GM18517 (cell line): Measurements from ENCODE around the gene KCNA2.
A peak's percentile ranks its signal among the peaks of the same experiment; 100 is the strongest.

Source experiments
- ATAC-seq: cut with Tn5 transposase; IDR thresholded peaks from one replicate; pipeline ENCODE4 v1.9.1; 2021; ENCODE audit warnings: mild to moderate bottlenecking, moderate library complexity; ENCODE audit not compliant: unreplicated experiment

The KCNA2 gene

DNA sequence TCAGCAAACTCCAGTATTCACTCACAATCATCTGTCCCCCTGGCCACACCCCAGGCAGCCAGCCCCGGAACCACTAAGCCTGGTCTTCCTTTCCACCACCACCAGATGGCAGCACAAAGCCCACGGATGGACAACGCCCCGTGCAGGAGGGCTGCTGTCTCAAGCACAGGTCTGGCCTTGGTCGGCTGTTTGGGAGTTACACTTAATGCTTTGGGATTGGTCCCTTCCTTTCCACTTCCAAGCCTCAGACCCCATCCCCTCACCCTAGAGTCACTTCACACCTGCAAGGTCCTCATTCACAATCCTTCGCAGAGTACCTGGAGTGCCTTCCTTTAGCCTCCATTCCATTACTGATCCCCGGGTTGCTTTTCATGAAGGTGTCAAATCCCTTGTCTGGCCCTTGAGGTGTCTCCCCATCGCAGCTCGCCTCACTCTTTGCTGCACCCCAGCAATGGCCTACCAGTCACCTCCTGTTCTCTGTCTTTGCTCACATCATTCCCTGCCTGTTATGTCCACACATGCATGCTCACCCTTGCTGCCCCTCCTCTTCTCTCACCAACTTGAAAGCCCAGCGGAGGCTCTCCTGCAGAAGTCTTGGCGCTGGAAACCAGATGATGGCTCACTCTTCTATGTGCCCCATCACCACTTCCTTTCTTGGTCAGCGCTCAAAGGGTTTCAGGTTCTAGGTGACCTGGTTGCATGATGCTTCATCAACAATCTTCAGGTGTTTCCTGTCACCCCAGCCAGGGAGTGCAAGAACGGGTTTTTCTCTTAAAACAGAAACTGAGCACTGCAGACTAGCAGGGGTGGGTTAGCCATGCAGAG, 24.9 kb upstream of the KCNA2 start:
- ATAC-seq, result peak; percentile 49

DNA sequence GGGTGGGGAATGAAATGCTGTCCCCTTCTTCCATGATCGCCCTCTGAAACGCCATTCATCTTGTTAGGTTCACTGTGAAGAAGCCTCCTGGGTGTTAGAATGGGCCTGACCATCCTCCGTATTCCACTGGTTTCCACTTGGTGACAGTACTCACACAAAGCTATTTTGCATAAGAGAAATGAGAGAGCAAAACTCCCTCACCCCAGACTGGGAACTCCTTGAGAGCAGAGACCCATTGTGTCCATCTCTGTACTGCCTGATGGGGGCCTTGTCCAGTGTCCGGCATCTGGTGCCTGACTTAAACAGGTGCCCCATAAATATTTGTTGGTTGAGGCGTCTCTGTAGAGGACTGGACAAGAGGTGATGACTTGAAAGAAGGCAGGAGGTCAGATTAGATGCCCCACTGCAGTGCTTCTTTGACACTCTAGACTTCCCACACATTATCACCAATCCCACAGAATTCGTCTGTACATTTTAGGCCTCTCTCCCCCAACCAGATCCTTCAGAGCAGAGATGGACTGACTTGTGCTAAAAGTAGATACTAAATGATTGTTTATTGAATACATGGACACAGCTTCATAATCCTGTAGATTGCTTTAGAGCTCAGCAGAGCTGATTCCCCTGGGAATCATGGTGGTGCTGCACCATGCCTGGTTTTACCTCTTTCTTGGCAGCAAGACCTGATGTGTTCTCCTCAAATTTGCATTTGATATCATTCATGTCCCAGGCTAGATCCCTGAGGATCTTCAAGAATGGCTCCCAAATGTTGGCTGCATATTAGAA, 22.4 kb upstream of the KCNA2 start:
- ATAC-seq, result no peak

DNA sequence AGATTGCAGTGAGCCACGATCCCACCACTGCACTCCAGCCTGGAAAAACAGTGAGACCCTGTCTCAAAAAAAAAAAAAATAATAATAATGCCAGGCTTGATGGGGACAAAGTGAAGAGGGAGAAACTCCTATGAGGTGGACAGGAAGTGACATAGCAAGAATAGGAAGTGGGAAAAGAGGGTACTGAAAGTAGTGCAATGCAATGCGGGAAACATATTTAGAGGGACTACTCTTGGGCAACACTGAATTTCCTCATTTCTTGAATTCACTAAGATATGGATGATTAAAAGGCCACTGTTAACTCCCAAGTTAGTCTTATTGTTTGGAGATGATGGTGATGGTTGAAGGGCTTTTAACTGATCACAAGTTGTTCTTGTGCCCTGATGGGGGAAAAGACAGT, 21.6 kb upstream of the KCNA2 start:
- ATAC-seq, result no peak

DNA sequence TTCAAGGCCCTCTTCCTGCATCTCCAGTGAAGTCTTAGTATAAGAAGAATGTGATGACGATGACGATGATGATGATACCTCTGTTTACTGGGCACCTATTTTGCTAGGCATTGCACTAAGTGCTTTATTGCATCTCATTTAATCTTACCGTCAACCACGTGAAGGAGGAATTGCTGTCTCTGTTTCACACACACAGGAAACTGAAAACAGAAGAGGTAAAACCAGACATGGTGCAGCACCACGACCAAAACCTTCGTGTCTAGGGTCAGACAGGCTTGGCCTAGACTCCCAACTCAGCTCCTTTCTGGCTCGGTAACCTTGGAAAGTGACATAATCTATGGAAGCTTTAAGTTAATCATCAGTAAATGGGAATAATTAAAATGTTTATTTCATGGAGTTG, 20.7 kb upstream of the KCNA2 start:
- no peak for ATAC-seq

DNA sequence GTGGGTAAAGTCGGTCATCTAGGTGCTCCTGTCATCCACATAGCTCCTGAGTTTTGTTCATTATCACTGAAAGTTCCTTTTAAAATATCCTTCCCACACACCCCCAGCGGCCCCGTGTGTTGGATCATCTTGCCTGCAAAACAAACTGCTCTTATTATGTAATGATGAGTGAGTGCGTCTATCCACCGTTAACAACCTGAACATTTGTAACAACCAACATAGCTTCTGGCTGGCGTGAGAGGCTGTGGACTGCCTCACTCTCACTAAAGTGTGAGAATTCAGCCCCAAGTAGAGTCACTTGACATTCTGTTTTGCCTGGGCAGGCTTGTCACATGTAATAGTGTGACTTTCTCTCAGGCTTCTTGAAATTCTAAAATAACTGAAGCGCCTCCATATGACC, 14.5 kb upstream of the KCNA2 start:
- ATAC-seq, result no peak

DNA sequence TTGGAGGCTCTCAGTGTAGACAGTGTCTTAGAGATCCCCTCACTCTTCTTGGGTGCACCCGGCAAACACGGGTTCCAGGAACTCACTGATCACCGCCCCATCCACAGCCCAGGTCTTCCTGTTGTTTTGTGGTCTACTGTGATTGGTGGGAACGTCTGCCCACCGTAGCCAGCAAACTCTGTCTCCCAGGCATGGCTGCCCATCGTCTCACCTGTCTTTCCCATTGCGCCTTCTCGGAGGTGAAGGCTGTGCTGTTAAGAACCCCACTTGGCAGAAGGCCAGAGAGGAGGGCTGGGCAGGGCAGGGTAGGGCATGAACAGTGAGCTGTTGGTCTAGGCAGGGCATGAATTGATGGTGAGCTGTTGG, 14.1 kb upstream of the KCNA2 start:
- ATAC-seq, result no peak

DNA sequence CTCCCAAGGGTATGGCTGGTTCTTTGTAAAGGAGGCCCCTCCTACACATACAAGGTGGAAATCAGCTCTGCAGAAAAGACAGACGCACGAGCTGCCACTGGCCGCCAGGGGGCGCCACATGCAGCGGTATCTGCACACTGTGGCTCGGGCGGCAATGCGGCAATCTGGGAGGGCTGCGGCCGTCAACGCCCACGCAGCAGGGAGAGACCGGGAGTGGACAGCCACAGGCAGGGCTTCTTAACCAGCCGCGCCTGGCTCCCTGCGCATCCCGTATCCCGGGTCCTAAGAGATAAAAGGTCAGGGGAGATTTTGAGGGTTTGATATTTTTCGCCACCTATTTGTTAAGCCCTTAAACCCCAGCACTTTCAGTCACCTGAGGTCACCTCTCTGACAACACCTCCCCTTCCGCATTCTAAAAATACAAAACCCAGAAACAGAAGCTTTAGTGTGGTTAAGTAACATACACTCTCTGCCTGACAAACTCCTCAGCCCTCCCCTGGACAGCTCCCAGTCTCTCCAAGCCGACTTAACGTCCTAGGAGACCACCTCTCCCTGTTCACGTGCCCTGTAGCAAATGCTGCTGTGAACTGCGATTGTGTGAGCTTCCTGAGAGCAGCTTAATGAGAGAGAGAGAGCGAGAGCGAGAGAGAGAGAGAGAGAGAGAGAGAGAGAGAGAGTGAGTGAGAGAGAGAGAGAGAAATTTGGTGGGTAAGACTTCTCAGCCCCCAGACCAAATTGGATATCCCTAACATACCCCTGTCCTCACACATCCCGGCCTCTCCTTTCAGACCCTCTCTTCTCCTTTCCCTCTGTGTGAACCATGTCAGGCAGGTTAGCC, 13.5 kb upstream of the KCNA2 start:
- ATAC-seq, result peak; percentile 69

DNA sequence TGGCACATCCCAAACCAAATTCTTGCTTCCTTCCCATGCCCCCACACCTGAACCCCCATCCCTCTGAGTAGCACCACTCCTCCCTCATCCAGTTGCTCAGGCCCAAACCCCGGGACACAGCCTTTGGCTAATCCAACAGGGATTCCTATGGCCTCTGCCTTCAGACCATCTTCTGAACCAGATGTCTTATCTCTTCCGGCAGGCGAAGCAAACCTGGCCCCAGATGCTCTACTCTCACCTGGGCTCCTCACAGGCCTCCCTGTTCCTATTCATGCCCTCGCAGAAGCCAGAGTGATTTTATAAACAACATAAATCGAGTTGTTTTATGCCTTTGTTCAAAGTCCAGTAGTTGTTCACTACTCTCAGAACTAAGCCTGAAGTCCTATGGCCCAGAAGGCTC, 12.5 kb upstream of the KCNA2 start:
- ATAC-seq, result no peak

GRCh38 chr1:110617589-110617988, 11.4 kb upstream of the KCNA2 start:
- ATAC-seq, result no peak

DNA sequence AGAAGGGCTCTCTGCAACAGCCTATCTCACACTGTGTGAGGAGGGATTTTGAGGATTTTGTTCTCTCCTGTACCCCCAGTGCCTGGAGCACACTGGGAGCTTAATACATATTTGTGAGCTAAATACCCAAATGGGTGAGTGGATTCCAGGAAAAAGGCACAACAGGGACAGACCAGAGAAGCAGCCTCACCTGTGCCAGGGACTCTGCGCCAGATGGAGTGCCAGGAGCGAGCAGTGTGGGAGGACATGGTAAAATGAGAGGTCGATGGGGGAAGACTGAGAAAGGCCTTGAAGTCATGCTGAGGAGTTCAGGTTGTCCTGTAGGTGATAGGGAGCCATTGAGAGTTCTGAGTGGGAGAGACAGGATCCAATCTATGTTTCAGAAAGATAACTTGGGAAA, 11.0 kb upstream of the KCNA2 start:
- no peak for ATAC-seq

GRCh38 chr1:110616587-110616986, 10.4 kb upstream of the KCNA2 start:
- ATAC-seq, result no peak

GRCh38 chr1:110615548-110616130, 9.5 kb upstream of the KCNA2 start:
- ATAC-seq, result no peak

DNA sequence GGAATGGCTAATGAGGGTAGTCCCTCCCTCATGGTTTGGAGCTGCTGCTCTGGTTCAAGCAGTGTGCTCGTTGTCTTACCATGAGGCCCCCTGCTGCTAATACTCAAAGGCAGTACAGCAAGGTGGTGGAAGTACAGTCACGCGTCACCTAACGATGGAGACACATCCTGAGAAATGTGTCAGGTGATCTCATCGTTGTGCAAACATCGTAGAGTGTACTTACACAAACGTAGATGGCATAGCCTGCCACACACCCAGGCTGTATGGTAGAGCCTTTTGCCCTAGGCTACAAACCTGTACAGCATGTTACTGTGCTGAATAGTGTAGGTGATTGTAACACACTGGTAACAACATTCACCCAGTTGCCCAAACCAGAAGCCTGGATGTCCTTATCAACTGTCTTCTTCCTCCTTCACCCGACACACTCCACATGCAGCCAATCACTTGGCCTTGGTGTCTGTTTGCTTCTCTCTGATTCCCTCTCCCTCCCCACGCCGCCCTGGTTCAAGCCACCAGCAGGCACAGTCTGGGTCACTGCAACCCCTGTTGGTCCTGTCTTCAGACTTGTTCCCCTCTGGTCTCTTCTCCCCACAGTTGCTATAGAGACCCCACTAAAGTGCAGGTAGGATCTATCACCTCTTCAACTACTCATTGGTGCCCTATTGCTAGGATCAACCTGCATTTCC, 6.0 kb upstream of the KCNA2 start:
- no peak for ATAC-seq

- ATAC-seq, result no peak
These were observed 4.6 kb upstream of the KCNA2 start for GRCh38 chr1:110610696-110611286.

DNA sequence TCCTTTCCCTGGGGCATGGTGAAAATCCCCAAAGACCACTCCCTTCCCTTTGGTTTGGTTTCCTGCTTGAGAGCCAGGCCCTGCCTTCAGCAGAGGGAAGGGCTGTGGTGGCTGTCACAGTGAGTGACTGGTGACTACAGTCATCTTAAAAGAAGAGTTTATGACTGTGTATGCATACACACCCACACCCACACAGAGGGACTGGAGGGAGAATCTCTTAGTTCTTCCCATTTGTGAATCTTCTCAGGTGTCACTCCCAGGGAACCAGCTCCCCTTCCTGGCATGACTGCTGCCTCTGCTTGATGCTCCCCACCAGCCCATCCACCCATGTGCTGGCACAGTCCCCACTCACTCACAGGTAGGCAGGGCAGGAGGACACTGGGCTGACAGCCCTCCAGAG, 3.9 kb upstream of the KCNA2 start:
- no peak for ATAC-seq

DNA sequence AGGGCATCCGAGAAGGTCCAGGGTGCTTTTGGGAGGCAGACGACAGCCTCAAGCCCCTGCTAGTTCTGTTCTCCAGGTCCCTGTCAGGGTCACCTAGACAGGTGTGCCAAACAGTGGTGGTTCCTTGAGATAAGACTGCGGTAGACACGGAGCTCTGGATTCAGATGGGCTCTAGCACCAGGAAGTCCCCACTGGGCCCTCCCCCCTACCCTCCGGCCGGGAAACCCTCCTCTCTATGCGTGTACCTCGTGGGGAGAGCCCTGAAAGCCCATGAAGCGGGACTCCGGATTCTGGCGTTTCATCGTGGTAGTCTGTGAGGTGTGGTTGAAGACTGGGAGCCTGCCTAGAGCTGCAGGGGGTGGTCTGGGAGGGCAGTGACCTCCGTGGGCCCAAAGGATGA, 2.1 kb upstream of the KCNA2 start:
- ATAC-seq, result no peak

GRCh38 chr1:110607536-110608230, 1.5 kb upstream of the KCNA2 start:
- ATAC-seq, result no peak

GRCh38 chr1:110606657-110607535, 738 bp upstream of the KCNA2 start:
- no peak for ATAC-seq

DNA sequence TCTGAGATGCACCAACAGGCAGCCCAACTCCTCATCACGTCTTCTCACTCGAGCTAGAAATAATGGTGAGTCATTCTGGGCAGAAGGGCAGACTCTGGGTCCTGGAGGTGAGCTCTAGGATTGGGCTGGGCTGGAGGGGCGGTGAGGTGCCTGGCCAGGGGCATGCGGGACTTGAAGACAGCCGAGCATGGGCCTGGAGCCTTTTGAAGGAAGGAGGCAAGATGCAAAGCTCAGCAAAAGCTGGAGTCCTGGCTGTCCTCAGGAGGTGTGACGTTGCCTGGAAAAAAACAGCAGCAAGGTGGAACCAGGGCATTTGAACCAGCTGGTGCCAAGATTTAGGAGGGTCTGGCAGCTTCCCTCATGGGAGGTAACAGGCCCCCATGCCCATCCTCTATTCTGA, 712 bp downstream of the KCNA2 start:
- ATAC-seq, result no peak
